PFSK-1 (cell line): ENCODE measurements around the gene EYA2.

Experiments used
- POLR2AphosphoS5 ChIP-seq: IDR thresholded peaks from 2 replicates; pipeline ENCODE4 v1.6.1; 2012; ENCODE audit warnings: low read depth, mild to moderate bottlenecking, control low read depth, low read length, moderate library complexity
- SIN3A ChIP-seq: IDR thresholded peaks from 2 replicates; pipeline ENCODE4 v1.6.1; 2012; ENCODE audit warnings: mild to moderate bottlenecking, low read length, moderate library complexity, borderline replicate concordance; ENCODE audit not compliant: insufficient read depth
- TAF1 ChIP-seq: IDR thresholded peaks from 2 replicates; pipeline ENCODE4 v1.6.1; 2012; ENCODE audit warnings: low read length, control low read depth, borderline replicate concordance; ENCODE audit not compliant: insufficient read depth
- TF ChIP-seq, protein P1 (sequence below), 2 experiments: IDR thresholded peaks; 2 replicates each; pipeline versions ENCODE4 v1.6.1 to v1.8.0; 2011 to 2012; ENCODE audit warnings: low read depth in 2 of 2, low read length in 2 of 2, control low read depth in 1 of 2, inconsistent platforms in 1 of 2, mild to moderate bottlenecking in 1 of 2, moderate library complexity in 1 of 2; ENCODE audit not compliant: insufficient read depth in 1 of 2

DNA sequence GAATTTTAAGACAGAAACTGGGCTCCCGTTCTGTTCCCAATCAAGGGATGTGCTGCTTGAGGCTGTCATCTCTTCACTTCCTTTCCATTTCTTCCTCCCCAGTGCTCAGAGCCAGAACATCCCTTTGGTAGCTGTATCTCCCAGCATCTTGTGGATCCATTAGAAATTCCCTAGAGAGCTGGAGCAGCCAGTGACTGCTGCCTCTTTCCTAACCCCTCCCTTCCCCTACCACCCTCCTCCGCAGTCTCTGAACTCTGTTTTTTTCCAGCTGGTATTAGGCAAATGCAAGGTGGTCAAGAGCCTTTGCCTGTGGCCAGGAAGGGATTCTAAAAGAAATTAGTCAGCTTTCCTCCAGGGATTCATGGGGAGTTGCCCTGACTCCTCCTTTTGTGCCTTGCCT lies 208.0 kb downstream of the EYA2 start:
- TF ChIP-seq SIN3A (no peak), POLR2AphosphoS5 (no peak), TAF1 (no peak)
- TF ChIP-seq, protein P1, sequence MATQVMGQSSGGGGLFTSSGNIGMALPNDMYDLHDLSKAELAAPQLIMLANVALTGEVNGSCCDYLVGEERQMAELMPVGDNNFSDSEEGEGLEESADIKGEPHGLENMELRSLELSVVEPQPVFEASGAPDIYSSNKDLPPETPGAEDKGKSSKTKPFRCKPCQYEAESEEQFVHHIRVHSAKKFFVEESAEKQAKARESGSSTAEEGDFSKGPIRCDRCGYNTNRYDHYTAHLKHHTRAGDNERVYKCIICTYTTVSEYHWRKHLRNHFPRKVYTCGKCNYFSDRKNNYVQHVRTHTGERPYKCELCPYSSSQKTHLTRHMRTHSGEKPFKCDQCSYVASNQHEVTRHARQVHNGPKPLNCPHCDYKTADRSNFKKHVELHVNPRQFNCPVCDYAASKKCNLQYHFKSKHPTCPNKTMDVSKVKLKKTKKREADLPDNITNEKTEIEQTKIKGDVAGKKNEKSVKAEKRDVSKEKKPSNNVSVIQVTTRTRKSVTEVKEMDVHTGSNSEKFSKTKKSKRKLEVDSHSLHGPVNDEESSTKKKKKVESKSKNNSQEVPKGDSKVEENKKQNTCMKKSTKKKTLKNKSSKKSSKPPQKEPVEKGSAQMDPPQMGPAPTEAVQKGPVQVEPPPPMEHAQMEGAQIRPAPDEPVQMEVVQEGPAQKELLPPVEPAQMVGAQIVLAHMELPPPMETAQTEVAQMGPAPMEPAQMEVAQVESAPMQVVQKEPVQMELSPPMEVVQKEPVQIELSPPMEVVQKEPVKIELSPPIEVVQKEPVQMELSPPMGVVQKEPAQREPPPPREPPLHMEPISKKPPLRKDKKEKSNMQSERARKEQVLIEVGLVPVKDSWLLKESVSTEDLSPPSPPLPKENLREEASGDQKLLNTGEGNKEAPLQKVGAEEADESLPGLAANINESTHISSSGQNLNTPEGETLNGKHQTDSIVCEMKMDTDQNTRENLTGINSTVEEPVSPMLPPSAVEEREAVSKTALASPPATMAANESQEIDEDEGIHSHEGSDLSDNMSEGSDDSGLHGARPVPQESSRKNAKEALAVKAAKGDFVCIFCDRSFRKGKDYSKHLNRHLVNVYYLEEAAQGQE (IDR thresholded peaks at IDR 0.05; ENCODE audit: insufficient read depth in 1 of 2, low read depth in 2 of 2, low read length in 2 of 2): no peak
